Measurements from ENCODE around the gene ZNF691.

GRCh38 chr1:42835422-42835821, 11.0 kb upstream of the ZNF691 start:
- TF ChIP-seq CTCF (IDR thresholded peaks at IDR 0.05) (no peak), POLR2A (IDR thresholded peaks at IDR 0.05) (no peak)

Measured in testis (tissue), 2 donors.